ENCODE measurements around the gene KCNA4.
"Not testable (repeated sequence)": the region's sequence is repeated elsewhere in the genome, so short reads cannot be mapped to it uniquely, and the experiment has no call there.

The KCNA4 gene

GRCh38 chr11:30016588-30017363, at the start of gene KCNA4:
TSS of gene KCNA4 (minus strand) at chr11:30017030. CDS start at chr11:30012678, 4,352 bp downstream.
- no peak for DNase-seq (ENCODE audit: low read depth in 2 of 2)

- no peak for DNase-seq (ENCODE audit: low read depth in 2 of 2)
Measured at GRCh38 chr11:30062103-30062502, 45.3 kb upstream of the KCNA4 start.

- no peak for DNase-seq (ENCODE audit: low read depth in 2 of 2)
Measured at GRCh38 chr11:30059172-30059815, 42.5 kb upstream of the KCNA4 start.

- DNase-seq (ENCODE audit: low read depth in 2 of 2): no peak
Measured at GRCh38 chr11:30049214-30049613, 32.4 kb upstream of the KCNA4 start.

GRCh38 chr11:30046578-30046945, 29.7 kb upstream of the KCNA4 start:
- no peak for DNase-seq (ENCODE audit: low read depth in 2 of 2)

GRCh38 chr11:30045921-30046577, 29.2 kb upstream of the KCNA4 start:
- DNase-seq (ENCODE audit: low read depth in 2 of 2): no peak

GRCh38 chr11:30045144-30045543, 28.3 kb upstream of the KCNA4 start:
- no peak for DNase-seq (ENCODE audit: low read depth in 2 of 2)

GRCh38 chr11:30041171-30041570, 24.3 kb upstream of the KCNA4 start:
- DNase-seq (ENCODE audit: low read depth in 2 of 2): no peak

GRCh38 chr11:30034746-30035145, 17.9 kb upstream of the KCNA4 start:
- DNase-seq (ENCODE audit: low read depth in 2 of 2): not testable (repeated sequence)

- not testable (repeated sequence) for DNase-seq (ENCODE audit: low read depth in 2 of 2)
Measured at GRCh38 chr11:30034166-30034565, 17.3 kb upstream of the KCNA4 start.

GRCh38 chr11:30025396-30026139, 8.7 kb upstream of the KCNA4 start:
- no peak for DNase-seq (ENCODE audit: low read depth in 2 of 2)

- no peak for DNase-seq (ENCODE audit: low read depth in 2 of 2)
Measured at GRCh38 chr11:30023074-30023473, 6.2 kb upstream of the KCNA4 start.

GRCh38 chr11:30019481-30019880, 2.7 kb upstream of the KCNA4 start:
- DNase-seq (ENCODE audit: low read depth in 2 of 2): no peak

GRCh38 chr11:30018495-30018894, 1.7 kb upstream of the KCNA4 start:
- DNase-seq (ENCODE audit: low read depth in 2 of 2): no peak

GRCh38 chr11:30017445-30017895, 640 bp upstream of the KCNA4 start:
- DNase-seq (ENCODE audit: low read depth in 2 of 2): no peak

GRCh38 chr11:30015725-30016412, 961 bp downstream of the KCNA4 start:
- DNase-seq (ENCODE audit: low read depth in 2 of 2): no peak

GRCh38 chr11:30012346-30012745, 4.5 kb downstream of the KCNA4 start:
- DNase-seq (ENCODE audit: low read depth in 2 of 2): no peak

GRCh38 chr11:30009060-30009459, 7.8 kb downstream of the KCNA4 start:
- DNase-seq (ENCODE audit: low read depth in 2 of 2): no peak

GRCh38 chr11:30006876-30007275, 10.0 kb downstream of the KCNA4 start:
- no peak for DNase-seq (ENCODE audit: low read depth in 2 of 2)

GRCh38 chr11:30002157-30002785, 14.6 kb downstream of the KCNA4 start:
- no peak for DNase-seq (ENCODE audit: low read depth in 2 of 2)

Measured in stimulated activated CD8-positive, alpha-beta memory T cell treated with anti-CD3 and anti-CD28 coated beads, Interleukin-7, amount 100 ng/mL, for 1 hour (primary cell).